Measurements from ENCODE around the gene ARHGEF3.
"Not testable (repeated sequence)": the region's sequence is repeated elsewhere in the genome, so short reads cannot be mapped to it uniquely, and the experiment has no call there.

ARHGEF3 gene

GRCh38 chr3:56769116-56769707, 32.5 kb downstream of the ARHGEF3 start:
- no peak for DNase-seq

- DNase-seq = no peak
Observed at GRCh38 chr3:56764904-56765547, 36.7 kb downstream of the ARHGEF3 start.

- no peak for DNase-seq
Observed at GRCh38 chr3:56764184-56764583, 37.6 kb downstream of the ARHGEF3 start.

GRCh38 chr3:56763233-56763632, 38.5 kb downstream of the ARHGEF3 start:
- no peak for DNase-seq

- no peak for DNase-seq
Observed at GRCh38 chr3:56762718-56763117, 39.0 kb downstream of the ARHGEF3 start.

- DNase-seq = no peak
Observed at GRCh38 chr3:56761887-56762651, 39.7 kb downstream of the ARHGEF3 start.

- DNase-seq = no peak
Observed at GRCh38 chr3:56761023-56761422, 40.7 kb downstream of the ARHGEF3 start.

GRCh38 chr3:56759532-56759931, 42.2 kb downstream of the ARHGEF3 start:
- no peak for DNase-seq

GRCh38 chr3:56758539-56758981, 43.2 kb downstream of the ARHGEF3 start:
- DNase-seq = peak; percentile 25

- not testable (repeated sequence) for DNase-seq
Observed at GRCh38 chr3:56758042-56758441, 43.7 kb downstream of the ARHGEF3 start.

- DNase-seq = no peak
Observed at GRCh38 chr3:56754741-56755417, 46.9 kb downstream of the ARHGEF3 start.

- DNase-seq = peak; percentile 30
Observed at GRCh38 chr3:56753206-56753820, 48.4 kb downstream of the ARHGEF3 start.

- DNase-seq = no peak
Observed at GRCh38 chr3:56751056-56751707, 50.6 kb downstream of the ARHGEF3 start.

GRCh38 chr3:56748663-56749231, 53.0 kb downstream of the ARHGEF3 start:
- DNase-seq = no peak

- no peak for DNase-seq
Observed at GRCh38 chr3:56747150-56747549, 54.6 kb downstream of the ARHGEF3 start.

GRCh38 chr3:56744016-56744415, 57.7 kb downstream of the ARHGEF3 start:
- no peak for DNase-seq

GRCh38 chr3:56742887-56743286, 58.9 kb downstream of the ARHGEF3 start:
- DNase-seq = no peak

GRCh38 chr3:56739036-56739435, 62.7 kb downstream of the ARHGEF3 start:
- no peak for DNase-seq

GRCh38 chr3:56737006-56737405, 64.7 kb downstream of the ARHGEF3 start:
- no peak for DNase-seq

- DNase-seq = no peak
Observed at GRCh38 chr3:56732109-56732508, 69.6 kb downstream of the ARHGEF3 start.

- DNase-seq = peak; percentile 33
Observed at GRCh38 chr3:56725175-56725574, 76.6 kb downstream of the ARHGEF3 start.

- no peak for DNase-seq
Observed at GRCh38 chr3:56724676-56725075, 77.1 kb downstream of the ARHGEF3 start.

Data from activated naive CD4-positive, alpha-beta T cell treated with anti-CD3 and anti-CD28 coated beads, Interleukin-2, amount 50 U/mL, for 16 hours (primary cell).